Esophagus muscularis mucosa (tissue), 4 donors: ENCODE measurements around the gene PCGF2. TPM values are rescaled to one million over a fixed set of nuclear protein-coding genes. Genes with fewer than 3 reads are reported as not detected.

Experiments
- DNase-seq: peaks from one replicate; pipeline ENCODE4 v3.0.0-alpha.2; 2017; ENCODE audit errors: extremely low spot score
- H3K27ac ChIP-seq, 4 donors: fragments of 200-600 bp; sonication (generic); replicated peaks in 1 of 4; 1 replicate in 3 of 4; 2 replicates in 1 of 4; pipeline ENCODE4 v1.5.1; 2016 to 2019; ENCODE audit warnings: mild to moderate bottlenecking in 1 of 4
- H3K27me3 ChIP-seq, 4 donors: fragments of 200-600 bp; sonication (generic); one replicate each; pipeline versions ENCODE4 v1.5.1 to v1.6.0; 2016 to 2019
- H3K36me3 ChIP-seq, 4 donors: fragments of 200-600 bp; sonication (generic); one replicate each; pipeline ENCODE4 v1.5.1; 2016 to 2019
- H3K4me1 ChIP-seq, 4 donors: fragments of 200-600 bp; sonication (generic); one replicate each; pipeline ENCODE4 v1.5.1; 2016 to 2019
- H3K4me3 ChIP-seq, 4 donors: fragments of 200-600 bp; sonication (generic); 1 replicate in 2 of 4; 2 replicates in 2 of 4; pipeline ENCODE4 v1.5.1; 2016 to 2019; ENCODE audit warnings: mild to moderate bottlenecking in 4 of 4, moderate library complexity in 1 of 4
- H3K9me3 ChIP-seq, 4 donors: fragments of 200-600 bp; sonication (generic); 1 replicate in 3 of 4; 2 replicates in 1 of 4; pipeline ENCODE4 v1.5.1; 2016 to 2019
- EP300 ChIP-seq: sonication (generic); formaldehyde crosslinking; IDR thresholded peaks from one replicate; pipeline ENCODE4 v1.6.1; 2017; ENCODE audit warnings: antibody characterized with exemption
- POLR2A ChIP-seq: fragments of 450-650 bp; IDR thresholded peaks from one replicate; pipeline ENCODE4 v1.6.1; 2017; ENCODE audit warnings: antibody characterized with exemption, moderate library complexity, mild to moderate bottlenecking, low read depth
- POLR2AphosphoS5 ChIP-seq, 2 donors: sonication (generic); formaldehyde crosslinking; IDR thresholded peaks; one replicate each; pipeline ENCODE4 v1.6.1; 2017; ENCODE audit warnings: antibody characterized with exemption in 2 of 2
- WGBS: methylation state at CpG from one replicate; pipeline ENCODE4 v1.1.5; 2018; 5-methylcytosine and 5-hydroxymethylcytosine counted together
- intact Hi-C: fragments of 100-400 bp; cut with DNase I; formaldehyde crosslinking; loops from one replicate; pipeline ENCODE4 v1.15.1; 2023
- total RNA-seq, 4 donors: library from RNA; depleted of rRNA; stranded (reverse); fragments of >200 nt; gene quantifications; one replicate each; pipeline versions ENCODE4 v1.1.0 to v1.2.1, GENCODE V29; 2016
- TF ChIP-seq, protein P1 (sequence below), 3 experiments: fragments of 200-600 bp in 2 of 3; fragments of 450-650 bp in 1 of 3; sonication (generic) in 2 of 3; IDR thresholded peaks; one replicate each; pipeline ENCODE4 v1.5.1; 2017 to 2019; ENCODE audit warnings: antibody characterized with exemption in 3 of 3, mild to moderate bottlenecking in 2 of 3, moderate library complexity in 1 of 3

PCGF2 gene
- total RNA-seq, 4 donors from 2014 or later, result 10.3 to 15.7 (median 12.4) TPM

GRCh38 chr17:38733282-38733981 lies 14.7 kb downstream of the PCGF2 start:
- H3K36me3 ChIP-seq, result peaks cover 16 to 66% (median 47%) of the 10 kb centered on the region in 4 donors
- TF ChIP-seq POLR2AphosphoS5 (IDR thresholded peaks at IDR 0.05) (no peak), POLR2A (no peak), EP300 (no peak)
- TF ChIP-seq, protein P1, sequence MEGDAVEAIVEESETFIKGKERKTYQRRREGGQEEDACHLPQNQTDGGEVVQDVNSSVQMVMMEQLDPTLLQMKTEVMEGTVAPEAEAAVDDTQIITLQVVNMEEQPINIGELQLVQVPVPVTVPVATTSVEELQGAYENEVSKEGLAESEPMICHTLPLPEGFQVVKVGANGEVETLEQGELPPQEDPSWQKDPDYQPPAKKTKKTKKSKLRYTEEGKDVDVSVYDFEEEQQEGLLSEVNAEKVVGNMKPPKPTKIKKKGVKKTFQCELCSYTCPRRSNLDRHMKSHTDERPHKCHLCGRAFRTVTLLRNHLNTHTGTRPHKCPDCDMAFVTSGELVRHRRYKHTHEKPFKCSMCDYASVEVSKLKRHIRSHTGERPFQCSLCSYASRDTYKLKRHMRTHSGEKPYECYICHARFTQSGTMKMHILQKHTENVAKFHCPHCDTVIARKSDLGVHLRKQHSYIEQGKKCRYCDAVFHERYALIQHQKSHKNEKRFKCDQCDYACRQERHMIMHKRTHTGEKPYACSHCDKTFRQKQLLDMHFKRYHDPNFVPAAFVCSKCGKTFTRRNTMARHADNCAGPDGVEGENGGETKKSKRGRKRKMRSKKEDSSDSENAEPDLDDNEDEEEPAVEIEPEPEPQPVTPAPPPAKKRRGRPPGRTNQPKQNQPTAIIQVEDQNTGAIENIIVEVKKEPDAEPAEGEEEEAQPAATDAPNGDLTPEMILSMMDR (IDR thresholded peaks at IDR 0.05), result no peak
- no peaks in the 10 kb centered on the region for H3K9me3 ChIP-seq
- H3K27ac ChIP-seq, result peak overlapping the region; percentile 3 to 87 (median 22)
- intact Hi-C loops, result loop anchor here (5.0 to 10.0 kb wide), 2 partner anchors 41 to 61 kb away; partner anchors contain the start of gene PIP4K2B
- H3K27me3 ChIP-seq, result no peaks in the 10 kb centered on the region
- WGBS, result 81% methylated on average over 8 of the region's 9 CpGs
- H3K4me1 ChIP-seq, result peaks cover 52 to 70% (median 63%) of the 10 kb centered on the region in 4 donors
- no peak overlapping the region for H3K4me3 ChIP-seq
- no peak for DNase-seq

DNA sequence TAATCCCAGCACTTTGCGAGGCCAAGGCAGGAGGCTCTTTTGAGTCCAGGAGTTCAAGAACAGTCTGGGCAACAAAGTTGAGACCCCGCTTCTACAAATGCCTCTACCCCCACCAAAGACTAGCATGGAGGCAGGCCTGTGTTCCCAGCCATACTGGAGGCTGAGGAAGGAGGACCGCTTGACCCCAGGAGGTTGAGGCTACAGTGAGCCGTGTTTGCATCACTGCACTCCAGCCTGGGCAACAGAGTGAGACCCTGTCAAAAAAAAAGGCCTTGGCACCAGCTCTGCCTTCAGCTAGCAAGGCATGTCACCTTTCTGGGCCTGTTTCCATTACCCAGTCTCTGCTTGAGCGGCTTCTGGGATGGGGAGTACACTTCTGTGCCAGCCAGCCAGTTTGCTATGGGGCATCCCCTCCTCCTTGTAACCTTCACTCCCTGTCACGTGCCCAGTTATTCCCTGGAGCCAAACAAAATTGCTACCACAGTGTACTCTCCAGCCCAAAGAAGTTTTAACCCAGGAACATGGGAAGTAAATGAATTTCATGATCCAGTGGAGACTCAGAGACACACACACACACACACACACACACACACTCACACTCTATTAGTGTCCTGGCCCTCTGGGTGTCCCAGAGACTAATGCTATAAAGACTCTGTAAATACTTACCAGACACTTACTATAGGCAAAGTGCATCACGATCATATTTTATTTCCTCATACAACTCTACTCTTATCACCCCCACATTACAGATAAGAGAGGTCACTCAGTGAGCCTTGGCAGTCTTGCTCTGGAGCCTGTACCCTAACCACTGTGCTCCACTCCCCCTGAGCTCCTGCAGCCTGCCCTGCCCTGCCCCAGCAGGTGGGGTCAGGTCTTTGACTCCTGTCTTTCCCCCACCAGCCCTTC lies 15.5 kb downstream of the PCGF2 start:
- peaks cover 10 to 59% (median 39%) of the 10 kb centered on the region in 4 donors for H3K36me3 ChIP-seq
- no peaks in the 10 kb centered on the region for H3K9me3 ChIP-seq
- peak overlapping the region; percentile 87 to 92 (median 88) for H3K27ac ChIP-seq
- TF ChIP-seq, protein P1 (IDR thresholded peaks at IDR 0.05), result no peak
- TF ChIP-seq EP300, result no peak
- TF ChIP-seq POLR2AphosphoS5 (IDR thresholded peaks at IDR 0.05), result no peak
- no peak for TF ChIP-seq POLR2A
- intact Hi-C loops, result loop anchor here (5.0 to 10.0 kb wide), 2 partner anchors 40 to 62 kb away; partner anchors contain the start of gene PIP4K2B
- 73% methylated on average over 7 of the region's 7 CpGs for WGBS
- H3K27me3 ChIP-seq, result no peaks in the 10 kb centered on the region
- H3K4me1 ChIP-seq, result peaks cover 52 to 70% (median 64%) of the 10 kb centered on the region in 4 donors
- no peak for DNase-seq
- H3K4me3 ChIP-seq, result no peak overlapping the region

- intact Hi-C loops, result loop anchor here (5.0 to 10.0 kb wide), 2 partner anchors 39 to 63 kb away; partner anchors contain the start of gene PIP4K2B
- Histone ChIP-seq H3K27ac (peak overlapping the region; percentile 87 to 92 (median 88)), H3K4me3 (peak overlapping the region in 3 of 4 donors; percentile 84 to 93 (median 86))
These were observed 16.4 kb downstream of the PCGF2 start for GRCh38 chr17:38731526-38732294.

More at GRCh38 chr17:38731526-38732294, 16.4 kb downstream of the PCGF2 start:
- Histone ChIP-seq H3K4me1 (peaks cover 52 to 70% (median 64%) of the 10 kb centered on the region in 4 donors), H3K36me3 (peaks cover 10 to 51% (median 35%) of the 10 kb centered on the region in 4 donors), H3K9me3 (no peaks in the 10 kb centered on the region), H3K27me3 (no peaks in the 10 kb centered on the region)
- no peak for TF ChIP-seq EP300
- TF ChIP-seq POLR2AphosphoS5 (IDR thresholded peaks at IDR 0.05), result no peak
- TF ChIP-seq POLR2A, result no peak
- TF ChIP-seq, protein P1 (IDR thresholded peaks at IDR 0.05), result no peak
- DNase-seq, result no peak
- WGBS, result 81% methylated on average over 8 of the region's 8 CpGs
